ENCODE measurements around the gene RARB. TPM values are rescaled to one million over a fixed set of nuclear protein-coding genes. Genes with fewer than 3 reads are reported as not detected.

RARB gene
- total and polyA plus RNA-seq, 10 donors: 1.5 to 13.0 (median 7.5) TPM

DNA sequence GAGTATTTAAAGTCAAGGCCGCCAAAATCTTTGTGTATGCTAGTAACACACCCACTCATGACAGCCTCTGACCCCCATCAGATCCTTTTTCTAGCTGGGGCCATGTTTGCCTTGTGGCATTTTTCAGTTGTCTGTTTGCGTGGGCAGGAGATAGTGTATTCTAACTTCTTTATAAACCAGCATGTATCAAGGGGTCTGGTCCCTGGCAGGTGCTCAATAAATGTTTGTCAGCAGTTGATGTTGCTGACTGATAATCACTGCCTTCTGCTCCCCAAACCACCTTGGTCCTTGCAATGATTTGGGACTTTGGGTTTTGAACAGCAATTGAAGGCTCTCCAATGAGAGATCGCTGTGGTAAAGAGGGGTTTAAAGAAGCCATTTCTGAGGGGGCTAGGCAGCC lies 19.2 kb downstream of the RARB start:
- no peak for DNase-seq
- TF ChIP-seq, protein P1, sequence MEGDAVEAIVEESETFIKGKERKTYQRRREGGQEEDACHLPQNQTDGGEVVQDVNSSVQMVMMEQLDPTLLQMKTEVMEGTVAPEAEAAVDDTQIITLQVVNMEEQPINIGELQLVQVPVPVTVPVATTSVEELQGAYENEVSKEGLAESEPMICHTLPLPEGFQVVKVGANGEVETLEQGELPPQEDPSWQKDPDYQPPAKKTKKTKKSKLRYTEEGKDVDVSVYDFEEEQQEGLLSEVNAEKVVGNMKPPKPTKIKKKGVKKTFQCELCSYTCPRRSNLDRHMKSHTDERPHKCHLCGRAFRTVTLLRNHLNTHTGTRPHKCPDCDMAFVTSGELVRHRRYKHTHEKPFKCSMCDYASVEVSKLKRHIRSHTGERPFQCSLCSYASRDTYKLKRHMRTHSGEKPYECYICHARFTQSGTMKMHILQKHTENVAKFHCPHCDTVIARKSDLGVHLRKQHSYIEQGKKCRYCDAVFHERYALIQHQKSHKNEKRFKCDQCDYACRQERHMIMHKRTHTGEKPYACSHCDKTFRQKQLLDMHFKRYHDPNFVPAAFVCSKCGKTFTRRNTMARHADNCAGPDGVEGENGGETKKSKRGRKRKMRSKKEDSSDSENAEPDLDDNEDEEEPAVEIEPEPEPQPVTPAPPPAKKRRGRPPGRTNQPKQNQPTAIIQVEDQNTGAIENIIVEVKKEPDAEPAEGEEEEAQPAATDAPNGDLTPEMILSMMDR (IDR thresholded peaks at IDR 0.05 in 8 of 11, conservative IDR thresholded peaks at IDR 0.05 in 3 of 11): no peak
- no peak for TF ChIP-seq POLR2A (IDR thresholded peaks at IDR 0.05)
- H3K36me3 ChIP-seq: no peaks in the 10 kb centered on the region
- 80 to 90% (median 84%) methylated on average over 3 of the region's 3 CpGs for WGBS, 5 donors
- no peaks in the 10 kb centered on the region for H3K27me3 ChIP-seq (replicated peaks in 1 of 7)
- peak overlapping the region in 1 of 8 donors; percentile 18 for H3K27ac ChIP-seq
- no peaks in the 10 kb centered on the region for H3K9me3 ChIP-seq
- intact Hi-C loops (cut with DNase I; ENCODE audit: low total_unique reads): no loop called here
- H3K4me3 ChIP-seq: no peak overlapping the region
- peaks cover 0 to 12% (median 0%) of the 10 kb centered on the region in 6 donors for H3K4me1 ChIP-seq

DNA sequence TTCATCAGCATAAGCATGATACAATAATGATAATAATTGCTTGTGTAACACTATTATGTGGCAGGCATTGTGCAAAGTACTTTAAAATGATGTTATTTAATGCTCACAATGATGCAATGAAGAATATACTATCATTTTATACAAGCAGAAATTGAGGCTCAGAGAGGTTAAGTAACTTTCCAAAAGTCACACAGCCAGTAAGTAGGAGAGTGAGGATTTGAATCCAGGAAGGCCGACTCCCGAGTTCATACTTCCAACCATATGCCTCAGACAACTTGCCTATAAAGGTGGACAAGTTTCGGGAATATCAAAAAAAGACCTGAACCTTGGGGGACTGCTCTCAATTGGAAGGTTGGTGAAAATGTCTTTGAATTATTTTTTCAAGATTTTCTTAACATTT lies 19.9 kb downstream of the RARB start:
- intact Hi-C loops (cut with DNase I; ENCODE audit: low total_unique reads): no loop called here
- Histone ChIP-seq H3K4me1 (peaks cover 0 to 12% (median 0%) of the 10 kb centered on the region in 6 donors), H3K36me3 (no peaks in the 10 kb centered on the region), H3K27me3 (replicated peaks in 1 of 7) (no peaks in the 10 kb centered on the region), H3K9me3 (no peaks in the 10 kb centered on the region), H3K27ac (peak overlapping the region in 1 of 8 donors; percentile 54), H3K4me3 (no peak overlapping the region)
- TF ChIP-seq, protein P1 (IDR thresholded peaks at IDR 0.05 in 8 of 11, conservative IDR thresholded peaks at IDR 0.05 in 3 of 11): no peak
- TF ChIP-seq POLR2AphosphoS5 (IDR thresholded peaks at IDR 0.05): no peak
- TF ChIP-seq POLR2A (IDR thresholded peaks at IDR 0.05): no peak
- no peak for DNase-seq
- 85 to 98% (median 90%) methylated on average over 3 of the region's 3 CpGs for WGBS, 5 donors

DNA sequence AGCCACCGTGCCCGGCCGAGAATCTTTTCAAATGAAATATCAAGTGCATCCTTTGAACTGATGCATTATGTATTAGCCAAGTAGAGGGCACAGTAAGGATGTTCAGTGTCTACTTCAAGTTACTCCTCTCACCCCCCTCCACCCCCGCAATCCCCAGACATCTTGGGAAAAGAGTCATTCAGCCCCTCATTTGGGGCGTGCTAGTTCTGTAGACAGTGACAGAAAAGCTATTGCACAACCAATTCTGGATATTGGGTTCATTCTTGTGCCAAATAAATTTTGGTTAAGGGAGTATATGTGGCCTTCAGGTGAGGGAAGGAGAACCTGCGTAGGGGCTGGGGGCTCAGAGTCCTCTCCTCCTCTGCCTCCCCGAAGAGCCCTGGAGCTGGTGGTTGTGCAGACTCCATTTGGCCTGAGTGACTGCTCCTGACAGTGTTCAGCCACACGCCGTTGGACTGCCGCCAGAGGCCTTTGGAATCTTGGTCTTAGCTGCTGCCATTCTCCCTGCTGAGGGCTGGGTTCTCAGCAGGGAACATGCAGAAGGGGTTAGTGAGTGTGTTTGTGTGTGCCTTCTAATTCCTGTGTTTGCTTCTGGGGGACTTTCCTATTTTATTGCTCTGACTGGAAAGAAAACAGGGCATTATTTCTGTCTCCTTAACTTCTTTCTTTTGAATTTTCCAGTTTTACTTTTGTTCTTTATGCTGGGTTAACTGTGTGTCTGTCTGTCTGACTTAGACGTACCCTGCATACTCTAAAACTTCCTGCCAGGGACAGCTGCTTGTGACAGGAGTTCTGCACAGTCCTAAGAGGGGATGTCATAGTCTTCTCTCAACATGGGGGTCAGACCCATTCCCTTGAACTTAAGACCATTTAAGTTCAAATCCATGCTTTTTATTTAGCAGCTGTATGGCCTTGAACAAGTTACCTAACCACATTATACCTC lies 21.0 kb downstream of the RARB start:
- intact Hi-C loops (cut with DNase I; ENCODE audit: low total_unique reads): no loop called here
- 52 to 73% (median 66%) methylated on average over 11 of the region's 11 CpGs for WGBS, 5 donors

DNA sequence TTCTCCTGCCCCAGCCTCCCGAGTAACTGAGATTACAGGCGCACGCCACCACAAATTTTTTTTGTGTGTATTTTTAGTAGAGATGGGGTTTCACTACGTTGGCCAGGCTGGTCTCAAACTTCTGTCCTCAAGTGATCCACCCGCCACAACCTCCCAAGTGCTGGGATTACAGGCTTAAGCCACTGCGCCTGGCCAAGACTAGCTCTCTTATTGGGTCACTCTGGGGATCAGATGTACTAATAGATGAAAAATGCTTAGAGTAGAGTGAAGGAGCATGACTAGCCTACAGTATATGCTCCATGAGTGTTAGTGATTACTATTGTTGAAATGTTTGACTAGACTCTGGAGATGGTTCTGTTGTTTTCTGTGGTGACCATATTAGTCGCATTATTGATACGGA lies 21.8 kb downstream of the RARB start:
- peak overlapping the region in 3 of 8 donors; percentile 35 to 54 (median 52) for H3K27ac ChIP-seq
- H3K4me3 ChIP-seq: no peak overlapping the region
- peaks cover 0 to 15% (median 0%) of the 10 kb centered on the region in 6 donors for H3K4me1 ChIP-seq
- no peaks in the 10 kb centered on the region for H3K27me3 ChIP-seq (replicated peaks in 1 of 7)
- no peaks in the 10 kb centered on the region for H3K36me3 ChIP-seq
- TF ChIP-seq, protein P1 (IDR thresholded peaks at IDR 0.05 in 8 of 11, conservative IDR thresholded peaks at IDR 0.05 in 3 of 11): no peak
- TF ChIP-seq POLR2A (IDR thresholded peaks at IDR 0.05) (no peak), POLR2AphosphoS5 (IDR thresholded peaks at IDR 0.05) (no peak)
- DNase-seq: no peak
- intact Hi-C loops (cut with DNase I; ENCODE audit: low total_unique reads): no loop called here
- 87 to 94% (median 92%) methylated on average over 8 of the region's 8 CpGs for WGBS, 5 donors
- H3K9me3 ChIP-seq: no peaks in the 10 kb centered on the region

More for the DNA sequence above, 21.0 kb downstream of the RARB start:
- TF ChIP-seq POLR2AphosphoS5 (IDR thresholded peaks at IDR 0.05): peak in 2 of 3 donors; percentile 58
- TF ChIP-seq, protein P1 (IDR thresholded peaks at IDR 0.05 in 8 of 11, conservative IDR thresholded peaks at IDR 0.05 in 3 of 11): no peak
- peaks cover 0 to 12% (median 0%) of the 10 kb centered on the region in 6 donors for H3K4me1 ChIP-seq
- H3K27ac ChIP-seq: peak overlapping the region in 4 of 8 donors; percentile 35 to 58 (median 53)
- H3K9me3 ChIP-seq: no peaks in the 10 kb centered on the region
- peak; percentile 74 for DNase-seq
- no peak overlapping the region for H3K4me3 ChIP-seq
- H3K36me3 ChIP-seq: no peaks in the 10 kb centered on the region
- no peaks in the 10 kb centered on the region for H3K27me3 ChIP-seq (replicated peaks in 1 of 7)
